Measurements from ENCODE around the gene CRYM. TPM values are rescaled to one million over a fixed set of nuclear protein-coding genes. Genes with fewer than 3 reads are reported as not detected.

Gene CRYM
- 1.6 to 2.4 TPM (median 1.8 TPM) in 5 replicates for total RNA-seq (2022; extraction: Qiagen RNA extraction)

DNA sequence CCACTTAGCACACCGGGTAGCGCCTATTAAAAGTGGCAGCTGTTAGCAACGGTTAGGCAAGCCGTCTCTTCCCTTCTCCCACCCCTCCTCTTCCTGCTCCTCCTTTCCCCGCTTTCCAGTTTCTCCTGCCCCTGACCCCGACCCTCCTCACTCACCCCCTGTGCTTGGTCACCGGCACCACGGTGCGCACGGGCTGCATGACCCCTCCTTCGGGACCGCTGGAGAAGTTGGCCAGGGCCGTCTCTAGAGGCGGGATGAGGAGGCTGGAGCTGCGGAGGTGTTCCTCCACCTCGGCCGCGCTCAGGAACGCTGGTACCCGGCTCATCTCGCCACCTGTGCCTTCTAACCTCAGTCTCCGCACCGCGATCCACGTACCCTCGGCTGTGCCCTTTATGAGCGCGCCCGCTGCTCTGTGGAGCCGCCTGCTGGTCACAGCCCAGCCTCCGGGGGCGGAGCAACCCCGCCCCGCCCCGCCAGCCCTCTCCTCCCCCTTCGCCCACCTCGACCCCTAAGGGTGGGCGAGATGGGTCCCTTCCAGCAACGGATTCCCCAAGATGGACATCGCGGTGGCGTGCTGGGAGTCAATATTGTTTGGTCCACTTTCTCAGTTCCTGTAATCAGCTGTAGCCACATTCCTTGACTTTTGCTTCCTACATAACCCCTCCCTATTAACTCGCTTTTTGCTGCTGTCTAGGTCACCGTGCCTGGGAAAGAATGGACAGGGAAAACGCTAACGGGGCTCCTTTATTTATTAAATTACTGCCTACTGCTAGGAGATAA is at the start of gene CRYM:
TSS of gene CRYM (minus strand) at position 364 of the 780 bp plus-strand sequence. CDS start at position 325, 39 bp downstream.

DNA sequence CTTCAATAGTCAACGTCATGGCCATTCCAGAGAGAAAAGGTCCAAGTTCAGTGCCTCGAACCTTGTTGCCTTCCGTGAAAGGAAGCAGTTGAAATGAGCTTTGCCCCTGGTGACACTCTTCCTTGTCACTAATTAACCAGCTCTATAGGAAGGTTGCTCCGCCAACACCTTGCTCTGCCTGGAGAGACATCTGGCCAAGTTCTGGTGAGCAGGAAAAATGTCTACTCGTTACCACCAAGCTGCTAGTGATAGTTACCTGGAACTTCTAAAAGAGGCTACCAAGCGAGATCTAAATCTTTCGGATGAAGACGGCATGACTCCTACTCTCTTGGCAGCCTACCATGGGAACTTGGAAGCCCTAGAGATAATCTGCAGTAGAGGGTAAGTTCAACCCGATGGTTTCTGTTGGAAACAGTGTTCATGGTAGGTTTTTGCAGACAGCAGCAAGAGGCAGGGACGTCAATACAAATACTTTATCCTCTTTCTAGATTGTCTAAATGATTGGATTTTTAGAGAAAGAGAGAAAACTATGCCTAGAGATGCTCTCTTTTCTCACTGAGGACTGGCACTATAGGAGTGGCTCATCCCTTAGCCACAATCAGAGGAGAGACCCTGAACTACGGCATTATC is 44.5 kb downstream of the CRYM start, which contains the start of gene ANKS4B:
TSS of gene ANKS4B (plus strand) at position 179 of the 630 bp plus-strand sequence. CDS start at position 218, 39 bp downstream.

DNA sequence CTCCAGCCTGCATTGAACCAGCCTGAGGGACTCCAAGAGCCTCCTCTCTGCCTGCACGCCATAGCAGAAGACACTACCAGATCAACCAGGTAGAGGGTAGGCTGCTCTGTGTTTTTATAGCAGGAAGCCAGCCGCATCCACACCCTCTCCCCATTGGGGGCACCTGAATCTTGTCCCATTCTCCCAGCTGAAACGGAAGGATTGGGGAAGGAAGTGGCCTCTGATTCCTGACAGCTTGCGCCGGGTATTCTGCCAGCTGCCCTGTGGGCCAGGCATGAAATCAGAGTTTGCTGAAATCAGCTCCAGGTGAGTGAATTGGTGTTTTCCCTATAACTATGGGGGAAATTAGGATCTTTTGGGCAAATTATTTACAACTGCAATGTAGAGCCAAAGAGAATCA is 66.6 kb downstream of the CRYM start, which contains the start of gene ZP2:
TSS of gene ZP2 (minus strand) at position 89 of the 400 bp plus-strand sequence. CDS start at position 62, 27 bp downstream.

Other genes starting within 250 kb of the CRYM start
- gene DNAH3, start 127.4 kb downstream of the CRYM start, total RNA-seq (2022; extraction: Qiagen RNA extraction): 0.13 to 0.15 TPM (median 0.14 TPM) in 5 replicates
- 16.1 to 27.0 TPM (median 17.1 TPM) in 5 replicates for gene LDAF1, start 119.6 kb downstream of the CRYM start, total RNA-seq (2022; extraction: Qiagen RNA extraction)
- gene ZP2, start 66.7 kb downstream of the CRYM start, total RNA-seq (2022; extraction: Qiagen RNA extraction): not detected in 5 replicates
- 0.02 to 0.07 TPM (median 0.02 TPM) in 5 replicates for gene ANKS4B, start 44.6 kb downstream of the CRYM start, total RNA-seq (2022; extraction: Qiagen RNA extraction)

All from A549 treated with AZD2906 at 1 μM for 4 hours (cell line).